Upper lobe of right lung (tissue), 1 donor: ENCODE measurements around the gene SCUBE1. TPM values are rescaled to one million over a fixed set of nuclear protein-coding genes. Genes with fewer than 3 reads are reported as not detected.

ENCODE experiments used
- ATAC-seq: fragments of 200-7000 bp; cut with Tn5 transposase; one replicate; pipeline ENCODE4 v1.9.1; 2020; ENCODE audit warnings: mild to moderate bottlenecking, moderate library complexity
- DNase-seq: peaks from one replicate; pipeline ENCODE4 v3.0.0-alpha.2; 2020
- H3K27ac ChIP-seq: fragments of 200-600 bp; one replicate; pipeline ENCODE4 v1.8.0; 2022
- H3K27me3 ChIP-seq: fragments of 200-600 bp; one replicate; pipeline ENCODE4 v1.8.0; 2022; ENCODE audit warnings: mild to moderate bottlenecking
- H3K36me3 ChIP-seq: fragments of 200-600 bp; one replicate; pipeline ENCODE4 v1.8.0; 2022
- H3K4me1 ChIP-seq: fragments of 200-600 bp; one replicate; pipeline ENCODE4 v1.8.0; 2022
- H3K4me3 ChIP-seq: fragments of 200-600 bp; one replicate; pipeline ENCODE4 v1.8.0; 2022; ENCODE audit warnings: mild to moderate bottlenecking
- H3K9me3 ChIP-seq: fragments of 200-600 bp; one replicate; pipeline ENCODE4 v1.8.0; 2022
- intact Hi-C: fragments of 100-400 bp; cut with DNase I; formaldehyde crosslinking; loops from one replicate; pipeline ENCODE4 v1.11.0; 2022
- total RNA-seq: library from RNA; stranded (reverse); fragmentation: NEBNext Ultra II Directional; extraction: Animal tissue kit (Norgen Biotek cat#: 25700); gene quantifications from one replicate; pipeline ENCODE4 v1.2.1, GENCODE V29; 2021
- TF ChIP-seq, protein P1 (sequence below): fragments of 200-600 bp; IDR thresholded peaks from one replicate; pipeline ENCODE4 v1.8.0; 2022; ENCODE audit warnings: antibody characterized with exemption
- donor health status: DM: no; HTN: yes; CAD: no; lungs with severe emphysema.

Gene SCUBE1
- total RNA-seq, 1 donor from 2014 or later: 36.0 TPM

DNA sequence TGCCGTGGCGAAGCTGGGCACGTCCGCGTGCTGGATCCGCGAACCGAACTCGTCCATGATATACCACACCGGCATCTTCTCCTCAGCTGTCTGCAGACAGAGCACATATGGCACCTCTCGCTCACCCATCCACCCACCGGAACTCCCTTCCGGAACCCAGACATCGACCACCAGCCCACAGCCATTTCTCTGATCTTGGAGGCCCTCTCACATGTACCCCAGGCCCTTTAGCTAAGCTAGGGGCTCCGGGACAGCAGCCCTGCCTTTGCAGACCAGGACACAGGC is 163.3 kb downstream of the SCUBE1 start:
- intact Hi-C loops: no loop called here
- Histone ChIP-seq H3K27ac (no peak overlapping the region), H3K4me1 (no peaks in the 10 kb centered on the region), H3K36me3 (peaks cover 22% of the 10 kb centered on the region), H3K27me3 (no peaks in the 10 kb centered on the region), H3K4me3 (no peak overlapping the region), H3K9me3 (no peaks in the 10 kb centered on the region)
- TF ChIP-seq, protein P1, sequence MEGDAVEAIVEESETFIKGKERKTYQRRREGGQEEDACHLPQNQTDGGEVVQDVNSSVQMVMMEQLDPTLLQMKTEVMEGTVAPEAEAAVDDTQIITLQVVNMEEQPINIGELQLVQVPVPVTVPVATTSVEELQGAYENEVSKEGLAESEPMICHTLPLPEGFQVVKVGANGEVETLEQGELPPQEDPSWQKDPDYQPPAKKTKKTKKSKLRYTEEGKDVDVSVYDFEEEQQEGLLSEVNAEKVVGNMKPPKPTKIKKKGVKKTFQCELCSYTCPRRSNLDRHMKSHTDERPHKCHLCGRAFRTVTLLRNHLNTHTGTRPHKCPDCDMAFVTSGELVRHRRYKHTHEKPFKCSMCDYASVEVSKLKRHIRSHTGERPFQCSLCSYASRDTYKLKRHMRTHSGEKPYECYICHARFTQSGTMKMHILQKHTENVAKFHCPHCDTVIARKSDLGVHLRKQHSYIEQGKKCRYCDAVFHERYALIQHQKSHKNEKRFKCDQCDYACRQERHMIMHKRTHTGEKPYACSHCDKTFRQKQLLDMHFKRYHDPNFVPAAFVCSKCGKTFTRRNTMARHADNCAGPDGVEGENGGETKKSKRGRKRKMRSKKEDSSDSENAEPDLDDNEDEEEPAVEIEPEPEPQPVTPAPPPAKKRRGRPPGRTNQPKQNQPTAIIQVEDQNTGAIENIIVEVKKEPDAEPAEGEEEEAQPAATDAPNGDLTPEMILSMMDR: no peak
- ATAC-seq (no peak), DNase-seq (no peak)

DNA sequence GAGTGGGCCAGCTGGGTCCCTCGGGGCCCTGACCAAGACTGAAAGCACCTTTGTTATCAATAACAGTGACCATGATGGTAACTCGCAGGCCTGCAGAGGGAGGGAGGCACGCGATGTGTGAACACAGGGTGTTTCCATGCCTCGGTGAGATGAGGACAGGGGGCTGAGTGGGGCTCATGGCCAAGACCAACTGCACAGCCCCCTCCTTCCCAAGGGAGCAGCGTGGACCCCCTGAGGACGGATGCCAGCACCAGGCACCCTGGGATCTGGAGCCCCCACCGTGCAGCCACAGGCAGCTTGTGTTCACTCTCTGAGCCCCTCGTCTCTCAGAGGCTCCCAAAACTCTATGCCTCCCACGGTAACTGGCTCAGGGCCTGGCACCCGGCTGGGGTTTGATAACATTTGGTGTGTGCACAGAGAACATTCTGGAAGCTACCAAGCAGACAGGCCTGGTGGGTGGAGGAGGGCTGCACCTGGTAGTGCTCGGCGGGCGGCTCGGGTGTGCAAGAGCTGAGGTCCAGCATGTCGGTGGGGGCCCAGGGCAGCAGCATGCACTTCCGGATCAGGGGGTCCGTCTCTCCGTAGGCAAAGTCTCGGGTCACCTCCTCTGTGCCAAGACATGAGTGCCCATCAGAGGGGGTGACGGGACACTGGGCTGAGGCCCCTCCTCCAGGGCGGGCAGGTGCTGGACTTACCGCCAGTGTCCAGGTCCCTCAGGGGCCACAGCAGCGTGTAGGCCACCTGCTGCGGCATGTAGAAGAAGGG is 163.8 kb downstream of the SCUBE1 start:
- no peaks in the 10 kb centered on the region for H3K4me1 ChIP-seq
- no peak overlapping the region for H3K27ac ChIP-seq
- H3K9me3 ChIP-seq: no peaks in the 10 kb centered on the region
- TF ChIP-seq, protein P1: no peak
- intact Hi-C loops: no loop called here
- no peak for ATAC-seq
- no peak for DNase-seq
- H3K4me3 ChIP-seq: no peak overlapping the region
- H3K27me3 ChIP-seq: no peaks in the 10 kb centered on the region
- peaks cover 25% of the 10 kb centered on the region for H3K36me3 ChIP-seq

GRCh38 chr22:43177479-43177878 is 165.7 kb downstream of the SCUBE1 start:
- no peak overlapping the region for H3K4me3 ChIP-seq
- peak; percentile 14 for ATAC-seq
- no peaks in the 10 kb centered on the region for H3K27me3 ChIP-seq
- no peaks in the 10 kb centered on the region for H3K4me1 ChIP-seq
- TF ChIP-seq, protein P1: no peak
- peak; percentile 70 for DNase-seq
- no peaks in the 10 kb centered on the region for H3K9me3 ChIP-seq
- intact Hi-C loops: no loop called here
- H3K27ac ChIP-seq: no peak overlapping the region
- H3K36me3 ChIP-seq: peaks cover 38% of the 10 kb centered on the region

GRCh38 chr22:43176090-43176489 is 167.1 kb downstream of the SCUBE1 start:
- Histone ChIP-seq H3K4me1 (no peaks in the 10 kb centered on the region), H3K36me3 (peaks cover 52% of the 10 kb centered on the region), H3K27ac (no peak overlapping the region), H3K27me3 (no peaks in the 10 kb centered on the region), H3K9me3 (no peaks in the 10 kb centered on the region), H3K4me3 (no peak overlapping the region)
- TF ChIP-seq, protein P1: no peak
- ATAC-seq (no peak), DNase-seq (no peak)
- intact Hi-C loops: no loop called here

DNA sequence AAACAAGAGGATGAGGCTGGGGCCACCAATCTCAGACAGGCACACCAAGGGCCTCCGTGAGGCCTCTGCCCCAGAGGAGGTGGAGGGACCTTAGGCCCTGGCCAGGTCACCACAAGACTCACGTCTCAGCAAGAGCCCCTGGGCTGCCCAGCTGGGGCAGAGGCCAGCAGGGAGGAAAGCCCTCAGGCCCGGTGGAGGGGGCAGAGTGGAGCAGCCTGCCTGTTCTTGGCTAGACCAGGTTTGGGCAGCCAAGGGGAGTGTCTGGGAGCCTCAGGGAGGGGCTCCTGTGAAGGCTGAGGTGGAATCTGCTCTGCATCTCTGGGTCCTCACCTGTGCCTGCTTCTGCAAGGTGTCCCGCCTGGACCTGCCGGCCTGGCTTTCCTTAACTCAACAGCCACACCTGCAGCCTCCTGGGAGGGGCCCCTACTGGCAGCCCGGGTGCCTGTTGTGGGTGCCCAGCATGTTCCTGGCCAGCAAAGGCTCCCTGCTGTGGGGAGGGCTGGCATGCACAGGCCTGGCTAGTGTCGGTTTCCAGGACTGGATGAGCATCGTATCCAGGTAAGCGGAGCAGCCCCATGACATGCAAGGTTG is 168.1 kb downstream of the SCUBE1 start:
- DNase-seq: no peak
- ATAC-seq: no peak
- H3K4me1 ChIP-seq: no peaks in the 10 kb centered on the region

More for the DNA sequence above, 168.1 kb downstream of the SCUBE1 start:
- Histone ChIP-seq H3K27ac (no peak overlapping the region), H3K36me3 (peaks cover 61% of the 10 kb centered on the region), H3K27me3 (no peaks in the 10 kb centered on the region), H3K9me3 (no peaks in the 10 kb centered on the region), H3K4me3 (no peak overlapping the region)
- TF ChIP-seq, protein P1: no peak
- intact Hi-C loops: no loop called here
